Measurements from ENCODE around the gene PRODH2.
A peak's percentile ranks its signal among the peaks of the same experiment; 100 is the strongest.

Gene PRODH2

GRCh38 chr19:35757231-35757748, 55.4 kb downstream of the PRODH2 start:
- DNase-seq, result no peak

DNA sequence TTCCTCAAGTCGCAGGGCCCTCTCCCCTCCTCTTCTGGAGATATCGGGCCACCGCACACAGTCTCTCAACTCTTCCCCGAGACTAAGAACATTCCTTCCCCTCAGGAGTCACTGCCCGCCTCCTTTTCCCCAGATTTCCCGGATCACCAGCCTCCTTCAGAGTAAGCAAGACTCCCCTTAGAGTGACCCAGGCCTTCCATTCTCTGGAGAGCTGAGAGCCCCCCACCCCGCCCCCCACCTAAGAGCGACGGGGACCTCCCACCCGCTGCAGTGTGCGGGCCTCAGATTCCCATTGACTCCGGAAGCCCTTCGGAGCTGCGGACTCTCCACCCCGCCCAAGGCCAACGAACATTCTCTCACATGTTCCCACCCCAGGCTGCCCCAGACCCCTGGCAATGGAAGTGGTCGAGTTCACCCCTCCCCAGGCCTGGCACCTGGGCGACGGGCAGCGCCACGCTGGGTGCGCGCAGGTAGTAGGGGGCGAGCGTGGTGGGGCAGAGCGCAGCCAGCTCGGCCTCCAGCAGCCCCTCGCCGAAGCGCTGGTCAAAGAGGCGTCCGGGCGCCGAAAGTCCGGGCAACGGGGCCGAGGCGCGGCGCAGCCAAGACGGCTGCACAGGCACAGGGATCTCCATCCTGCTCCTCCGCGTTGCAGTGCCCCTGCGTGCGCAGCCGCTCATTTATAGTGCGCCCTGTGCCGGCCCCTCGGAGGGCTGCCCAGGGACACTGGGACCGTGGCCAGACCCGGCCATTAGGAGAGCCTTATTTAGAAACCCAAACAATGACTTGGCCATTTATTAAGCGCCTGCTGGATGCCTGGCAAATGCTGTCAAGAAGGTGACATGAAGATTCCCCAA, 56.0 kb downstream of the PRODH2 start, which contains the start of gene HSPB6:
TSS of gene HSPB6 (minus strand) at position 653 of the 854 bp plus-strand sequence. CDS start at position 632, 21 bp downstream.
- DNase-seq, result no peak

DNA sequence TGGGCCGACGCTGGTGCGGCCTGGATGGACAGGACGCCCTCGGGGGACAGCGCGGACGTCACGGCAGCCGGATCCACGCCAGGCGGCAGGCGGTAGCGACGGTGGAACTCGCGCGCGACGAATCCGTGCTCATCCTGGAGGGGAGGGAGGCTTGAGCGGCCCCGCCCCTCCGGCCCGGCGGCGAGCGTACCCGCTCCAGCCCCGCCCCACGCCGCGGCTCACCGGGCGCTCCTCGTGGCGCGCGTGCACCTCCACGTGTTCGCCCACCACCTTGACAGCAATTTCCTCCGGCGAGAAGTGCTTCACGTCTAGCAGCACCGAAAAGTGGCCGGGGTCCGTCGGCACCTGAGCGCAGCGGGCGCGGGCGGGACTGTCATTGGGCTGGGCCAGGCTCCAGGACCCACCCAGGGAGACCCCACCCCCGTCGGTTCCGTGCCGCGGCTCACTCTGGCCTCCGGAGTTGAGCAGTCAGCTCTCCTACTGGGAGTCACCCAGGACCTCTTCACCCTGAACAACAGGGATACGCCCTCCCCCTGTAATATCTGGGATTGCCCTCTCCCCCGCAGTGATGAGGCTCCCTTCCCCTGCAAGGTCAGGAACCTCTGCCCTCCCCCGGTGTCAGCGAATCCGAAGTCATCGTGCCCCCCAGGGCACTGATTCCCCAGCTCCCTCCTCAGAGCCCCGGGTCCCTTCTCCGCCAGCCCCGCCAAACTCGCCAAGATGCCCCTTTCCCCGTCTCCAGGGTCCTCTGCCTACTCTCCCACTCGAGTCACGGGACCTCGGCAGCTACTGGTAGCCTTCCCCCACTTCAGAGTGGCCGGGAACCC, 56.9 kb downstream of the PRODH2 start:
- peak; percentile 19 for DNase-seq

- no peak for DNase-seq
These were observed 57.5 kb downstream of the PRODH2 start for GRCh38 chr19:35755131-35755549.

DNA sequence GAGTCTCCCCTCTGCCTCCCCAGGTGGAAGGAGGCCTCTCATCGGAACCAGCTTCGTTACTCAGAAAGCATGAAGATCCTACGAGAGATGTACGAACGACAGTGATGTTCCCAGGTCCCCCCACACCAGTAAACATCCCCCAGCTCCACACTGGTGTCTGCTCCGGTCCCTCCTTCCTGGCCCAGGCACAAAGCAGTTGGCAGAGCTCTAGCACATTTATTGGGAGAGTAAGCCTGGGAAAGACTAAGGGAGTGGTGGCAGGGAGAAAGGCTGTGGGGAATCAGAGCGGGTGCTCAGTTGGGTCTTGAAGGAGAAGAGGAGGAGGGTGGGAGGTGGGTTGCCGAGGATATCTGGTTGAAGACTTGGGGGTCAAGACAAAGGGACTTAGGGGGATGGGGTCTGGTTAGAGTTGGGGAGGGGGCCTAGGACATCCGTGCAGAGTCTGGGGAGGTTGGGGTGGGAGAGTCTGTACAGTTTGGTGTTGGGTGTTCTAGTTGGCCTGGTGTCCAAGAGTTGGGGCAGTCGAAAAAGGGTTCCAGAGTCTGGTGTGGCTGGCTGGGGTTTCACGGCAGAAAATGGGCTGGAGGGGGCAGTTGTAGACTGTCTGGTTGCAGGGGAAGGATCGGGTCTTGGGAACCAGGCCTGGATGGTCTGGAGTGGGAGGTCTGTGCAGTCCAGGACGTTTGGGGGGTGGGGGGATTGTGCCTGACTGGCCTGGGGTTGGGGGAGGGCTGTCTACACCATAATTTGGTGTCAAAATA, 58.1 kb downstream of the PRODH2 start:
- DNase-seq, result no peak

- DNase-seq, result no peak
These were observed 58.8 kb downstream of the PRODH2 start for GRCh38 chr19:35753634-35754369.

DNA sequence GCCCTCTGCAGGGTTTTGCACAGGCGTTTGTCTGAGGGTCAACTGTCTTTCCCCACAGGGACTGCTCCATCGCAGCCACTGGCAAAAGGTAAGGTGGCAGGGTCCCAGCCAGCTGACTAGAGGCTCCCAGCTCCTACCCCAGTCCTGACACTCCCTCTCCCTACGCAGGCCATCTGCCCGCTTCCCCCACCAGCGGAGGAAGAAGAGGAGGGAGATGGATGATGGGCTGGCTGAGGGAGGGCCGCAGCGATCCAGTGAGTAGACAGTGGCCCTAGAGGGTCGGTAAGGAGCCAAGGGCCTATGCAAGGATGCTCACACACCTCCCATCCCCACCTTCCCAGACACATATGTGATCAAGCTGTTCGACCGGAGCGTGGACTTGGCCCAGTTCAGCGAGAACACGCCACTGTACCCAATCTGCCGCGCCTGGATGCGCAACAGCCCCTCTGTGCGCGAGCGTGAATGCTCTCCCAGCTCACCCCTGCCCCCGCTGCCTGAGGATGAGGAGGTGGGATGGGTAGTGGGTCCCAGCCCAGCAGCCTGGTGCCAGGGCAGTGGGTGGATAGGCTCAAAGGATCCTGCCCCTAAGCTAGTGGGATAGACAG, 59.8 kb downstream of the PRODH2 start:
- no peak for DNase-seq

- no peak for DNase-seq
These were observed 60.6 kb downstream of the PRODH2 start for GRCh38 chr19:35751839-35752745.

DNA sequence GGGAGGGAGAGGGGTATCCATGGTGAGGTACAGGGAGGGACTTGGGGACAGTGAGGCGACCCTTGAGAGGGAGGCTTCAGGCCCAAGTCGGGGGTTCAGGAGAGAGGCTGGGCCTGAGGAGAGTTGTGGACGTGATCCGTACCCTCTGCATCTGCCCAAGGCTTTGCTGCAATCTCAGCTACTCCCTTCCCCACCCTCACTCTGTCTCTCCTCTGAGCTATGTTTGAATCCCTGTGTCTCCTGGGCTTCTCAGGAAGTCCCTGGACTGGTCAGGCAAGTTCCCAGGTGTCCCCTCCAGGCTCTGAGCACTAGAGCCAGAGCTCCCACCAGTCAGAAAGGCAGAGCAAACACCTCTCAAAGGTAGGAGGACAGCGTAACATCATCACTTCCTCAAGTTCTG, 62.5 kb downstream of the PRODH2 start:
- DNase-seq, result no peak
